ENCODE data around the gene PRKG2.
A peak's percentile ranks its signal among the peaks of the same experiment; 100 is the strongest.

The PRKG2 gene

GRCh38 chr4:81093720-81094401 is 121.2 kb downstream of the PRKG2 start:
- H3K27ac ChIP-seq, result no peak overlapping the region
- TF ChIP-seq, protein P1, sequence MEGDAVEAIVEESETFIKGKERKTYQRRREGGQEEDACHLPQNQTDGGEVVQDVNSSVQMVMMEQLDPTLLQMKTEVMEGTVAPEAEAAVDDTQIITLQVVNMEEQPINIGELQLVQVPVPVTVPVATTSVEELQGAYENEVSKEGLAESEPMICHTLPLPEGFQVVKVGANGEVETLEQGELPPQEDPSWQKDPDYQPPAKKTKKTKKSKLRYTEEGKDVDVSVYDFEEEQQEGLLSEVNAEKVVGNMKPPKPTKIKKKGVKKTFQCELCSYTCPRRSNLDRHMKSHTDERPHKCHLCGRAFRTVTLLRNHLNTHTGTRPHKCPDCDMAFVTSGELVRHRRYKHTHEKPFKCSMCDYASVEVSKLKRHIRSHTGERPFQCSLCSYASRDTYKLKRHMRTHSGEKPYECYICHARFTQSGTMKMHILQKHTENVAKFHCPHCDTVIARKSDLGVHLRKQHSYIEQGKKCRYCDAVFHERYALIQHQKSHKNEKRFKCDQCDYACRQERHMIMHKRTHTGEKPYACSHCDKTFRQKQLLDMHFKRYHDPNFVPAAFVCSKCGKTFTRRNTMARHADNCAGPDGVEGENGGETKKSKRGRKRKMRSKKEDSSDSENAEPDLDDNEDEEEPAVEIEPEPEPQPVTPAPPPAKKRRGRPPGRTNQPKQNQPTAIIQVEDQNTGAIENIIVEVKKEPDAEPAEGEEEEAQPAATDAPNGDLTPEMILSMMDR (IDR thresholded peaks at IDR 0.05), result no peak
- no peak for TF ChIP-seq ZFX (IDR thresholded peaks at IDR 0.05; ENCODE audit: borderline replicate concordance)

- no peak overlapping the region for H3K27ac ChIP-seq
- TF ChIP-seq ZFX (IDR thresholded peaks at IDR 0.05; ENCODE audit: borderline replicate concordance), result no peak
- TF ChIP-seq, protein P1 (IDR thresholded peaks at IDR 0.05), result no peak
Measured at GRCh38 chr4:81085979-81086378, 129.0 kb downstream of the PRKG2 start.

DNA sequence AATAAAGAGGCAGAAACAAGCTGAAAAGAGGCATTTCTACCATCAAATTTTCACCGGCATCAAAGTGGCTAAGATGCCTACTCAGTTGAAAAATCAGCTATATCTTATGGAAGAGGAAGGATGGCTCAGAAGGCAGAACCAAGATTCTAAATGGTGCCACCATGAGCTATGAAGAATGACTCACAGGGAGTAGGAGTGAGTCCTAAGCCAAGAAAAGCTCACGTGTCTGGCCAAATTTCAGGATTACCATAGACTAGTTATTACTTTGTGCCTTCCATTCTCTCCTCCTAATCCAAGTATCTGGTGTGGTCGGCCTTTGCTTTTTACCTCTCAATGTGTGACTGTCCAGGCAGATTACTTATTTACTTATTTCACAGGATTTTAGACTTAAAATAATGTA is 129.7 kb downstream of the PRKG2 start:
- TF ChIP-seq, protein P1 (IDR thresholded peaks at IDR 0.05), result no peak
- no peak for TF ChIP-seq ZFX (IDR thresholded peaks at IDR 0.05; ENCODE audit: borderline replicate concordance)

DNA sequence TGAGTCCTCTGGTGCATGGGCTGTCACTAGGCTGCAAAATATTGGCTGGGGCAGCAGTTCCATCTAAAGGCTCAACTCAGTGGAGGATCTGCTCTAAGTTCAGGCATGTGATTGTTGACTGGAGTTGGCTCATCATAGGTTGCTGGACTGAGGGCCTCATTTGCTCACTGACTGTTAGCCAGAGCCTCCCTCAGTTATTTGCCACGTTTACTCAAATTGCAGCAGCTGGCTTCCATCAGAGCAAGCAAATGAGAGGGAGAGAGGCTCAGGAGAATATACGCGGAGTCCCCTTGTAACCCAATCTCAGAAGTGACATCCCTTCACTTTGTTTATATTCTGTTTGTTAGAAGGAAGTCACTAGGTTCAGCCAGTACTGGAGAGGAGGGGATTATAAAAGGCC is 130.4 kb downstream of the PRKG2 start:
- TF ChIP-seq ZFX (IDR thresholded peaks at IDR 0.05; ENCODE audit: borderline replicate concordance), result no peak
- TF ChIP-seq, protein P1 (IDR thresholded peaks at IDR 0.05), result no peak
- H3K27ac ChIP-seq, result no peak overlapping the region

More for the DNA sequence above, 129.7 kb downstream of the PRKG2 start:
- no peak overlapping the region for H3K27ac ChIP-seq

DNA sequence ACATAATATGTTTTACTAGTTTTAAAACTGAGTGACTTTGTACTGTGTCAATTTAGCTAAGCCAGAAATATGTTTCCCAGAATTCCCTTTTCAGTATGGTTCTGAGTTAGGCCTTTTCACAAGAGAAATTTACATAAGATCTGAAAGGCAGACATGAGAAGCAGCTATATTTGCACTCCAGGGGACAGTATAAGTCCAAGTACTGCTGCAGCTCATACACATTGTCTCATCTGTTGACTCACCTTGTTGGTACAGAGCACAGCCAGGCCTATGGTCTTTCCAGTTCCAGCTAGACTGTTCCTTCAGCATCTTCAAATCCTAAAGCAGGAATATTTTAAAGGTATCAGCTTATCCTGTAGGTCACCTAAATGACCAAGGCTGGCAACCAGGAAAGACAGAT is 131.0 kb downstream of the PRKG2 start:
- no peak for TF ChIP-seq ZFX (IDR thresholded peaks at IDR 0.05; ENCODE audit: borderline replicate concordance)
- TF ChIP-seq, protein P1 (IDR thresholded peaks at IDR 0.05), result peak; percentile 18; the same call in 1 of the 2 replicates
- no peak overlapping the region for H3K27ac ChIP-seq

DNA sequence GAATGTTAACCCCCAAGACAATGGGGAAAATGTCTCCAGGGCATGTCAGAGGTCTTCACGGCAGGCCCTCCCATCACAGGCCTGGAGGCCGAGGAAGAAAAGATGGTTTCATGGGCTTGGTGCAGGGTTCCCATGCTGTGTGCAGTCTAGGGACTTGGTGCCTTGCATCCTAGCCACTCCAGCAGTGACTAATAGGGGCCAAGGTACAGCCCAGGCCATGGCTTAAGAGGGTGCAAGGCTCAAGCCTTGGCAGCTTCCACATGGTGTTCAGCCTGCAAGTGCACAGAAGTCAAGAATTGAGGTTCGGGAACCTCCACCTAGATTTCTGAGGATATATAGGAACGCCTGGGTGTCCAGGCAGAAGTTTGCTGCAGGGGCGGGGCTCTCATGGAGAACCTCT is 133.9 kb downstream of the PRKG2 start:
- H3K27ac ChIP-seq, result no peak overlapping the region
- no peak for TF ChIP-seq ZFX (IDR thresholded peaks at IDR 0.05; ENCODE audit: borderline replicate concordance)
- TF ChIP-seq, protein P1 (IDR thresholded peaks at IDR 0.05), result no peak

GRCh38 chr4:81071013-81071412 is 144.0 kb downstream of the PRKG2 start:
- TF ChIP-seq, protein P1 (IDR thresholded peaks at IDR 0.05), result no peak
- no peak for TF ChIP-seq ZFX (IDR thresholded peaks at IDR 0.05; ENCODE audit: borderline replicate concordance)
- no peak overlapping the region for H3K27ac ChIP-seq

All from 22Rv1 (cell line).